SK-N-SH treated with all-trans-retinoic acid at 6 μM for 48 hours (cell line): Measurements from ENCODE around the gene PLEKHA8.

ENCODE experiments used
- ATAC-seq: fragments of 200-7000 bp; cut with Tn5 transposase; 3 replicates; pipeline ENCODE4 v1.9.1; 2020; ENCODE audit warnings: mild to moderate bottlenecking, moderate library complexity
- ARNTL ChIP-seq: fragments of 450-650 bp; formaldehyde crosslinking; IDR thresholded peaks from 2 replicates; pipeline ENCODE4 v1.5.0; 2020; ENCODE audit warnings: low read depth, mild to moderate bottlenecking, moderate library complexity, borderline replicate concordance
- BACH2 ChIP-seq: fragments of 250-450 bp; sonication (Bioruptor Pico); IDR thresholded peaks from 2 replicates; pipeline ENCODE4 v1.9.0; 2021; ENCODE audit warnings: mild to moderate bottlenecking, borderline replicate concordance
- CREB5 ChIP-seq: fragments of 250-450 bp; sonication (Bioruptor Pico); IDR thresholded peaks from 2 replicates; pipeline ENCODE4 v1.5.1; 2020; ENCODE audit warnings: low read depth, mild to moderate bottlenecking, moderate library complexity
- CSDC2 ChIP-seq: fragments of 250-450 bp; sonication (Bioruptor Pico); IDR thresholded peaks from 2 replicates; pipeline ENCODE4 v1.5.0; 2020; ENCODE audit warnings: mild to moderate bottlenecking, moderate library complexity
- GLIS3 ChIP-seq: fragments of 250-450 bp; sonication (Bioruptor Pico); IDR thresholded peaks from 2 replicates; pipeline ENCODE4 v1.5.0; 2020; ENCODE audit warnings: mild to moderate bottlenecking, moderate library complexity
- ISL1 ChIP-seq: fragments of 250-450 bp; sonication (Bioruptor Pico); IDR thresholded peaks from 2 replicates; pipeline ENCODE4 v2.1.2; 2022; ENCODE audit warnings: mild to moderate bottlenecking, moderate library complexity
- OSR1 ChIP-seq: fragments of 250-450 bp; sonication (Bioruptor Pico); IDR thresholded peaks from 2 replicates; pipeline ENCODE4 v1.8.0; 2022; ENCODE audit warnings: moderate library complexity, mild to moderate bottlenecking, inconsistent platforms
- PPARA ChIP-seq: fragments of 250-450 bp; sonication (Bioruptor Pico); IDR thresholded peaks from 2 replicates; pipeline ENCODE4 v1.5.0; 2020; ENCODE audit warnings: mild to moderate bottlenecking, borderline replicate concordance
- RARB ChIP-seq: fragments of 250-450 bp; sonication (Bioruptor Pico); IDR thresholded peaks from 2 replicates; pipeline ENCODE4 v1.8.0; 2021; ENCODE audit warnings: mild to moderate bottlenecking, moderate library complexity
- SNAI2 ChIP-seq: fragments of 250-450 bp; sonication (Bioruptor Pico); IDR thresholded peaks from 2 replicates; pipeline ENCODE4 v1.5.0; 2020; ENCODE audit warnings: mild to moderate bottlenecking, moderate library complexity
- TCF4 ChIP-seq: fragments of 250-450 bp; sonication (Bioruptor Pico); IDR thresholded peaks from 2 replicates; pipeline ENCODE4 v1.8.0; 2021; ENCODE audit warnings: mild to moderate bottlenecking, moderate library complexity, borderline replicate concordance
- TOX ChIP-seq: fragments of 250-450 bp; sonication (Bioruptor Pico); IDR thresholded peaks from 2 replicates; pipeline ENCODE4 v1.8.0; 2021; ENCODE audit warnings: mild to moderate bottlenecking, moderate library complexity, borderline replicate concordance
- ZC3H10 ChIP-seq: fragments of 250-450 bp; sonication (Bioruptor Pico); IDR thresholded peaks from 2 replicates; pipeline ENCODE4 v1.5.1; 2021; ENCODE audit warnings: mild to moderate bottlenecking, moderate library complexity
- ZFP3 ChIP-seq: fragments of 250-450 bp; sonication (Bioruptor Pico); IDR thresholded peaks from 2 replicates; pipeline ENCODE4 v1.5.0; 2020; ENCODE audit warnings: mild to moderate bottlenecking, moderate library complexity
- ZFP30 ChIP-seq: fragments of 450-650 bp; formaldehyde crosslinking; IDR thresholded peaks from 2 replicates; pipeline ENCODE4 v1.5.0; 2022; ENCODE audit warnings: mild to moderate bottlenecking, moderate library complexity
- ZNF565 ChIP-seq: fragments of 450-650 bp; formaldehyde crosslinking; conservative IDR thresholded peaks from 2 replicates; pipeline ENCODE4 v1.5.0; 2020; ENCODE audit warnings: low read depth, mild to moderate bottlenecking, moderate library complexity
- ZNF70 ChIP-seq: fragments of 450-650 bp; formaldehyde crosslinking; IDR thresholded peaks from 2 replicates; pipeline ENCODE4 v1.5.0; 2020; ENCODE audit warnings: mild to moderate bottlenecking, moderate library complexity
- ZNF8 ChIP-seq: fragments of 450-650 bp; formaldehyde crosslinking; IDR thresholded peaks from 2 replicates; pipeline ENCODE4 v1.5.0; 2020; ENCODE audit warnings: mild to moderate bottlenecking, moderate library complexity
- TF ChIP-seq, protein P1 (sequence below): fragments of 250-450 bp; sonication (Bioruptor Pico); IDR thresholded peaks from 2 replicates; pipeline ENCODE4 v1.5.0; 2020; ENCODE audit warnings: mild to moderate bottlenecking, moderate library complexity
- TF ChIP-seq, protein P2 (sequence below): fragments of 250-450 bp; sonication (Bioruptor Pico); IDR thresholded peaks from 2 replicates; pipeline ENCODE4 v1.8.0; 2021; ENCODE audit warnings: low read depth, mild to moderate bottlenecking, moderate library complexity, borderline replicate concordance

The PLEKHA8 gene

GRCh38 chr7:30102281-30102680 lies 74.1 kb downstream of the PLEKHA8 start:
- ATAC-seq, result no peak
- TF ChIP-seq, protein P1, sequence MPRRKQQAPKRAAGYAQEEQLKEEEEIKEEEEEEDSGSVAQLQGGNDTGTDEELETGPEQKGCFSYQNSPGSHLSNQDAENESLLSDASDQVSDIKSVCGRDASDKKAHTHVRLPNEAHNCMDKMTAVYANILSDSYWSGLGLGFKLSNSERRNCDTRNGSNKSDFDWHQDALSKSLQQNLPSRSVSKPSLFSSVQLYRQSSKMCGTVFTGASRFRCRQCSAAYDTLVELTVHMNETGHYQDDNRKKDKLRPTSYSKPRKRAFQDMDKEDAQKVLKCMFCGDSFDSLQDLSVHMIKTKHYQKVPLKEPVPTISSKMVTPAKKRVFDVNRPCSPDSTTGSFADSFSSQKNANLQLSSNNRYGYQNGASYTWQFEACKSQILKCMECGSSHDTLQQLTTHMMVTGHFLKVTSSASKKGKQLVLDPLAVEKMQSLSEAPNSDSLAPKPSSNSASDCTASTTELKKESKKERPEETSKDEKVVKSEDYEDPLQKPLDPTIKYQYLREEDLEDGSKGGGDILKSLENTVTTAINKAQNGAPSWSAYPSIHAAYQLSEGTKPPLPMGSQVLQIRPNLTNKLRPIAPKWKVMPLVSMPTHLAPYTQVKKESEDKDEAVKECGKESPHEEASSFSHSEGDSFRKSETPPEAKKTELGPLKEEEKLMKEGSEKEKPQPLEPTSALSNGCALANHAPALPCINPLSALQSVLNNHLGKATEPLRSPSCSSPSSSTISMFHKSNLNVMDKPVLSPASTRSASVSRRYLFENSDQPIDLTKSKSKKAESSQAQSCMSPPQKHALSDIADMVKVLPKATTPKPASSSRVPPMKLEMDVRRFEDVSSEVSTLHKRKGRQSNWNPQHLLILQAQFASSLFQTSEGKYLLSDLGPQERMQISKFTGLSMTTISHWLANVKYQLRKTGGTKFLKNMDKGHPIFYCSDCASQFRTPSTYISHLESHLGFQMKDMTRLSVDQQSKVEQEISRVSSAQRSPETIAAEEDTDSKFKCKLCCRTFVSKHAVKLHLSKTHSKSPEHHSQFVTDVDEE, result no peak
- TF ChIP-seq GLIS3 (CRISPR knock-in tag), result no peak
- TF ChIP-seq ZC3H10 (CRISPR knock-in tag), result no peak
- no peak for TF ChIP-seq CSDC2 (CRISPR knock-in tag)
- TF ChIP-seq, protein P2, sequence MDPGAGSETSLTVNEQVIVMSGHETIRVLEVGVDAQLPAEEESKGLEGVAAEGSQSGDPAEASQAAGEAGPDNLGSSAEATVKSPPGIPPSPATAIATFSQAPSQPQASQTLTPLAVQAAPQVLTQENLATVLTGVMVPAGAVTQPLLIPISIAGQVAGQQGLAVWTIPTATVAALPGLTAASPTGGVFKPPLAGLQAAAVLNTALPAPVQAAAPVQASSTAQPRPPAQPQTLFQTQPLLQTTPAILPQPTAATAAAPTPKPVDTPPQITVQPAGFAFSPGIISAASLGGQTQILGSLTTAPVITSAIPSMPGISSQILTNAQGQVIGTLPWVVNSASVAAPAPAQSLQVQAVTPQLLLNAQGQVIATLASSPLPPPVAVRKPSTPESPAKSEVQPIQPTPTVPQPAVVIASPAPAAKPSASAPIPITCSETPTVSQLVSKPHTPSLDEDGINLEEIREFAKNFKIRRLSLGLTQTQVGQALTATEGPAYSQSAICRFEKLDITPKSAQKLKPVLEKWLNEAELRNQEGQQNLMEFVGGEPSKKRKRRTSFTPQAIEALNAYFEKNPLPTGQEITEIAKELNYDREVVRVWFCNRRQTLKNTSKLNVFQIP (CRISPR knock-in tag), result no peak
- TF ChIP-seq ARNTL, result no peak
- TF ChIP-seq RARB (CRISPR knock-in tag), result no peak
- TF ChIP-seq TOX, result no peak
- no peak for TF ChIP-seq SNAI2 (CRISPR knock-in tag)
- TF ChIP-seq ZNF70, result no peak
- TF ChIP-seq ISL1, result no peak
- TF ChIP-seq ZFP30 (CRISPR knock-in tag), result no peak
- no peak for TF ChIP-seq ZNF565
- no peak for TF ChIP-seq TCF4 (CRISPR knock-in tag)
- no peak for TF ChIP-seq OSR1 (CRISPR knock-in tag)
- no peak for TF ChIP-seq PPARA (CRISPR knock-in tag)
- TF ChIP-seq BACH2 (CRISPR knock-in tag), result no peak

DNA sequence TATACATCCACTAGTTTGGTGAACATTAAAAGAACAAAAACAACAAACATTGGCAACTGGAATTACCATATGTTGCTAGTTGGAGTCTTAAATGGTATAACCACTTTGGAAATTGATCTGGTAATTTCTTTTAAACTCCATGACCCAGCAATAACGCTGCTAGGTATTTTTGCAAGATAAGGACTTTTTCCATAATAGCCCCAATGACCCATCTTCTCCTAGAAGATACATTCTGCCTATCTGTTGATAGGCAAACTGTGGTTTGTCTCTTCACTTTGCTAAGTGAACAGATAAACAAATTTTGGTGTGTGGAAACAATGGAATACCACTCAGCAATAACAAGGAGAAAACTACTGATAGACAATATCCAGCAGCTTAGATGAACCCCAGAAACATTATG lies 75.9 kb downstream of the PLEKHA8 start:
- no peak for ATAC-seq
- TF ChIP-seq, protein P1, result no peak
- TF ChIP-seq RARB (CRISPR knock-in tag) (no peak), BACH2 (CRISPR knock-in tag) (no peak), CREB5 (no peak), CSDC2 (CRISPR knock-in tag) (no peak), OSR1 (CRISPR knock-in tag) (no peak), ZFP3 (no peak), GLIS3 (CRISPR knock-in tag) (no peak), ZFP30 (CRISPR knock-in tag) (no peak), ISL1 (no peak), ARNTL (no peak), ZC3H10 (CRISPR knock-in tag) (no peak), TCF4 (CRISPR knock-in tag) (no peak), ZNF70 (no peak)
- TF ChIP-seq, protein P2 (CRISPR knock-in tag), result no peak

DNA sequence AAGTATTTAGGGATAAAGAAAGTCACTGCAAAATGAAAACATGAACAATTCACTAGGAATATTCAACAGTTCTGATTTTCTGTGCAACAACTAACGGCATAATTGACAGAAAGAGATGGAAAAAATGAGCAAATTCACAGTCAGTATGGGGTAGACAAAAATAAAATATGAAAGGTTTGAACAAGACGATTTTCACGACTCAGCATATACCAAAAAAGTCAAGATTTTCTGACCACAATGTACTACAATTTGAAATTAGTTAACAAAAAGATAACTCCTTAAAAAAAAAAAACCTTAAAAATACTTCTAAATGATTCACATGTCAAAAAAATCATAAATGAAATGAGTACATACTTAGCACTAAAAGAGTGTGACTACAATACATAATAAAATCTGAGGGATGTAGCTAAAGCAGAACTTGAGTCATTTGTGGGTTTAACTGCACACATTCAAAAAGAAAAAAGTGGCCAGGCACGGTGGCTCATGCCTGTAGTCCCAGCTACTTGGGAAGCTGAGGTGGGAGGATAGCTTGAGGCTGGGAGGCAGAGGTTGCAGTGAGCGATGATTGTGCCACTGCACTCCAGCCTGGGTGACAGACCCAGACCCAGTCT lies 84.0 kb downstream of the PLEKHA8 start:
- no peak for ATAC-seq
- no peak for TF ChIP-seq TCF4 (CRISPR knock-in tag)
- TF ChIP-seq PPARA (CRISPR knock-in tag), result no peak
- TF ChIP-seq ZNF8 (CRISPR knock-in tag), result no peak
- no peak for TF ChIP-seq CREB5
- TF ChIP-seq SNAI2 (CRISPR knock-in tag), result no peak
